HG03039 (cell line): ENCODE results near the gene ATF4.
A peak's percentile ranks its signal among the peaks of the same experiment; 100 is the strongest.
"Not testable (repeated sequence)": the region's sequence is repeated elsewhere in the genome, so short reads cannot be mapped to it uniquely, and the experiment has no call there.

Experiments used
- ATAC-seq: cut with Tn5 transposase; IDR thresholded peaks from one replicate; pipeline ENCODE4 v1.9.1; 2021; ENCODE audit warnings: mild to moderate bottlenecking, moderate library complexity; ENCODE audit not compliant: unreplicated experiment

The ATF4 gene

DNA sequence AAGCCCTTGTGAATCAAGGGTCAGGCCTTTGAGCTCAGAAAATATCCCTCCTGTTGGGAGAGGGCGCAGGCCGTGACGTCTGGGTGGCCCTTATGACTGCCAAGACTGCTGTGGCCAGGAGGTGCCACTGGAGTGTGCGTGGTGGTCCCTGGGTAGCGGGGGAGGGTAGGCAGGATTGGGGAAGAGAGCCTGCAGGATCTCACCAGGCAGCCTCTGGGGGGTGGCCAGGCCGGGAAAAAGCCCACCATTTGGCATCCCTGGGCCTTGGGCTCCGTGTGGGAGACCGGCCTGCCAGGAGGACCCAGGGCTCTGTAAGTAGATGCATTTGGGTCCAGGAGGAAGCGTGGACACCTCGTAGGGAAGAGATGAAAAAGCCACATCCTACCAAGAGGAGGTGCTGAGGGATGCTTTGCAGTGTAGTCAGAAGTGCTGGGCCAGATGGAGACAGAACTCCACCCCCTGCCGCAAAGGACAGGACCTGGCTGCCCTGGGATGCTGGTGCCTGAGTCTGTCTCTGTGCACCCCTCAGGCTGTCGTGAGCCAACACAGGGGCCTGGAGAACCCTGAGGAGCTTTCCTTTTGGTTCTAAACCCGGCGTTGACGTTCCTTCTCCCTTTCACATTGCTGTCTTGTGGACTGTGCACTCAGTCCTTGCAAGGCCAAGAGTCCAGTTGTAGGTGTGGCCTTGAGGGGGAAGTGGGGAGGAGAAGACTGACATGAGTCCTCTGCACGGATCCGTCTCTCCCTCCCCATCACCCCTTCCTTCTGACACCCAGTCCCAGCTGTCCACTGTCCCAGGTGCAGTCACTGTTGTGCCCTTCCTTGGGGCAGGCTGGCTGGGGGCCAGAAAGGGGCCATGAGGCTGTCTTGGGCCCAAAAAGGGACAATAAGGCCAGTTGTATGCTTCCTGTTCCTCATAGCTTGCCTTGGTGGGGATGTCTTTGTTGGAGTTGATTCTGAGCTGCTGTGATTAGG is 31.0 kb upstream of the ATF4 start:
- ATAC-seq: no peak

GRCh38 chr22:39490135-39490798 is 30.1 kb upstream of the ATF4 start:
- peak; percentile 53 for ATAC-seq

DNA sequence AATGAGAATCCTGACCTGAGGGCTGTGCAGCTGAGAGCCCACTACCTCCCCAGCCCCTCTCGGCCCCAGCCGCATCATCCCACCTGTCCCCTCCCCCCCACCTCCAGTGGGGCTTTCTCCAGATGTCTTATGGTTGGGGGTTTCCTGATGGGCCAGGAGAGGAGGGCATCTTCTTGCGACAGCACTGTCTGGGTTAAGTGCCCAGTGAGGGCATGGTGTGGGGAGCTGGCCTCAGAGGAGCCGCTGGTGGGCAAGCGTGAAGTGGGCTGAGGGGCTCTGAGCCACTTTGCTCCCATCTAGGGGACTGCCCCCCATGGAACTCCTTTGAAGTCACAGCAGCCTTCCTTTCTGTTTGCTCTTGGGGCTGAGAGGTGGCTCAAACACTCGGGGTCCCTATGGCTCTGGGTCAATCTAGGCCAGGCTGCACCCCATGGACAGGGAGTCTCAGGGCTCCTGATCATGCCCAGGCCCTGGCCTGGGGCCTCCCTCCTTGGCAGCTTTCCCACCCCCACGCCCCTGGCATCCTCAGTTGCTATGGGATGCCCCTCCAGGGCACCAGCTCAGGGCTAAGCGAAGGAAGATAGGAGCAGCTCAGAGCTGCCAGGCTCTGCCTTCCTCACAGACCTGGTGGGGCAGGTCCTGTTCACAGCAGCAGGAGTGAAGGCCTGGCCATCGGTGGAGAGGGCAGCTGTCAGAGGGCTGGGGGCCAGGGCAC is 29.2 kb upstream of the ATF4 start:
- ATAC-seq: no peak

DNA sequence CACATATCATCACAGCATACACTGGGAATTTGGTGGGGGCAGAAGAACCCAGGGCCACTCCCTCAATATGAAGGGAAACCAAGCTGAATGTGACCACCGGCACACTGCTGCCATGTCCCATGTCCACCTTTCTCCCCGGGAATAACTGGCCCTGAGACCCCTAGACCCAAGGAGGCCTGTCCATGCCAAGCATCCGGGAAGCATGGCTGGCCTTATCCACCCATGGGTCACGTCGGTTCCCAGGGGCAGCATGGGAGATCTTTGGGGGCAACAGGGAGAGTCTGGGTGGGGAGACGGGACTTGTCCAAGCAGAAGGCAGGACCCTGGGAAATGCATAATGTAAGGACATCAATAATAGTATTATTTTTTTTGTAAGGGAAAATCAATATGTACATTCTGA is 28.7 kb upstream of the ATF4 start:
- ATAC-seq: no peak

- ATAC-seq: no peak
Observed at GRCh38 chr22:39492186-39492585, 28.2 kb upstream of the ATF4 start.

GRCh38 chr22:39493759-39494158 is 26.6 kb upstream of the ATF4 start:
- ATAC-seq: no peak

- ATAC-seq: no peak
Observed at GRCh38 chr22:39494471-39495120, 25.8 kb upstream of the ATF4 start.

DNA sequence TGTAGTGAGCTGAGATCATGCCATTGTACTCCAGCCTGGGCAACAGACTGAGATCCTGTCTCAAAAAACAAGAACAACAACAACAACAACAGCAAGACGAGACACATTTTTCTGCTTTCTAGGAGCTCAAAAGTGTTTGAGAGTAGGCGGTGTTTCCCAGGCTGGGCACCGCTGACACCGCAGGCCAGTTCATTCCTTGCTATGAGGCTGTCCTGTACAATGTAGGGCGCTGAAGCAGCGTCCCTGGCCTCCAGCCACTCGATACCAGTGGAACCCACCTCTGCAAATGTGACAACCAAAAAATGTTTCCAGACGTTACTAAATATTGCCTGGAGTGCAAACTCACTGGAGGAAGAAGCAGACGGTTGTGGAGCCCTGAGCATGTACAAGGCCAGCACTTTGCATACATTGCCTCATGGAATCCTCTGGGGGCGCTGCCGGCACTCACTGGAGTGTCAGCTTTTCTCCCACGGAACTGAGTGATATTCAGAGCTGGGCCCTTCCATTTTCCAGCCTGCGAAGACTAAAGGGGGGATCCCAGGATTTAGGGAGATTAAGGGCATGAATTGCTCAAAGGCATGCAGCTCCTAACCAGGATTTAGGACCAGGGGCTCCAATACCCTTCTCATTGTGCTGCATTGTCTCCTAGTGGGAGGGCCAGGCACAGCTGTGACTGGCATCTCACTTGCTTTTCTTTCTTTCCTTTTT is 24.1 kb upstream of the ATF4 start:
- ATAC-seq: no peak

- no peak for ATAC-seq
Observed at GRCh38 chr22:39497429-39497828, 22.9 kb upstream of the ATF4 start.

GRCh38 chr22:39498368-39498767 is 22.0 kb upstream of the ATF4 start:
- no peak for ATAC-seq

DNA sequence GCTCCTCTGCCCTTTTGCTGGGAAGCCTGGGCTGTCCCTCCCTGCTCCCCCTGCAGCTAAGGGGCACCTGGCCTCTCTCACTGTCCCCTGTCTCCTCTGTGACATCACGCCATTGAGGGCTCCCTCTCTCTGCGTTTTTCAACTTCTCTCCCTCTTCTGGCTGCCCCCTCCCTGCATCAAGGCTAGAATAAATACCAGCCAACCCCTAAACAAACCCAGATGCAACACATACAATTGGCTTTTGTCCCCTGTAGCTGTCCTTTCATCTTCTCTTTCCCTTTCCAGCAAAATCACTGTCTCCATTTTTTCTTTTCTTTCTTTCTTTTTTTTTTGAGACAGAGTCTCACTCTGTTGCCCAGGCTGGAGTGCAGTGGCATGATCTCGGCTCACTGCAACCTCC is 21.6 kb upstream of the ATF4 start:
- no peak for ATAC-seq

- no peak for ATAC-seq
Observed at GRCh38 chr22:39500101-39500500, 20.3 kb upstream of the ATF4 start.

- ATAC-seq: no peak
Observed at GRCh38 chr22:39501644-39502108, 18.7 kb upstream of the ATF4 start.

DNA sequence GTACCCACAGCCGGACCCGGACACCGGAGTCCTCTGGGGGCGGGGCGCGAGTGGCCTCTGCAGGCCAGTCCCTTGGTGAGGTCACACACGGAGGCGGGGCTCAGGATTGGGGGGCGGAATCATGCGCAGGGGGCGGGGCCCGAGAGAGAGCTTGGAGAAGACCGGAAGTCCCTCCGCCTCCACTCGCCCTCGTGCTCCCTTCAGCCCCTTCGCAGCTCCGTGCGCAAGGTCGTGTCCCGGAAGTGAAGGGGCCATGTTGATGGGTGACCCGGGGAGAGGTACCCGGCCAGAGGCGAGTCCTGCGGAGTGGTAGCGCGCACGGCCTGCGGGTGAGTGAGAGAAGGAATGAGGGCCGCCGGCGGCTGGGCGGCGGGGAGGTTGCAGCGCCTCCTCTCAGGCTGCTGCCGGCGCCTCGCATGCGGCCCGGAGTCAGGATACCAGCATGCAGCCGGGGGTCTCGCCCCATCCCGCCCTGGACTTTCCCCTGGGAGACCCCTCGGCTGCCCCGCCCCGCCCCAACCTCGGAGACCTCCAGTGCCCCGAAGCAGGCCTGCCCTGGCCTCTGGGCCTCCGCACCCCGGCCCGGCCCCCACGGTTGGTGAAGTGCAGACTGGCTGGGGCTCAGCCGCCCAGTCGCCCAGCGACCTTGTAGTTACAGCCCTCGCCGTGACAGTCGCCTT is 18.1 kb upstream of the ATF4 start, which contains the start of gene MIEF1:
Gene MIEF1 (plus strand): TSS at position 182 of the 680 bp plus-strand sequence. CDS start 9,005 bp downstream, outside the sequence.
- ATAC-seq: peak; percentile 80

- no peak for ATAC-seq
Observed at GRCh38 chr22:39502789-39503409, 17.5 kb upstream of the ATF4 start.

DNA sequence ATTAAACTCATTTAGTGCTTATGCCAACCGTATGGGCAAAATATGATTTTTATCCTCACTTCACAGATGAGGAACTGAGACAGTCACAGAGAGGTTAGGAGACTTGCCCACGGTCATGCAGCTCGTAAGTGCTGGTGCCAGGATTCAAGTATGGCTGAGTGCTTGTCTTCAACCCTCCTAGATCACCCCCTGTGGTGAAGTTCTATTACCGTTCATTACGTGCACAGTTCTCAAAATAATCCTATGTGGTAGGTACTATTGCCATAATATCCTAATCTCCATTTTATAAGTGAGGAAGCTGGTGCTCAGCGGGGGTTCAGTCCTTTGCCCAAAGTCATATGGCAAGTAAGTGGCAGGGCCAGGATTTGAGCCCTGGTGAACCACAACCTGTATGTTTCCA is 16.7 kb upstream of the ATF4 start:
- ATAC-seq: no peak

- no peak for ATAC-seq
Observed at GRCh38 chr22:39504071-39504470, 16.3 kb upstream of the ATF4 start.

- not testable (repeated sequence) for ATAC-seq
Observed at GRCh38 chr22:39507021-39507420, 13.3 kb upstream of the ATF4 start.

- no peak for ATAC-seq
Observed at GRCh38 chr22:39508393-39508792, 12.0 kb upstream of the ATF4 start.
